ENCODE data around the gene NMT1.
A peak's percentile ranks its signal among the peaks of the same experiment; 100 is the strongest.

Gene NMT1

DNA sequence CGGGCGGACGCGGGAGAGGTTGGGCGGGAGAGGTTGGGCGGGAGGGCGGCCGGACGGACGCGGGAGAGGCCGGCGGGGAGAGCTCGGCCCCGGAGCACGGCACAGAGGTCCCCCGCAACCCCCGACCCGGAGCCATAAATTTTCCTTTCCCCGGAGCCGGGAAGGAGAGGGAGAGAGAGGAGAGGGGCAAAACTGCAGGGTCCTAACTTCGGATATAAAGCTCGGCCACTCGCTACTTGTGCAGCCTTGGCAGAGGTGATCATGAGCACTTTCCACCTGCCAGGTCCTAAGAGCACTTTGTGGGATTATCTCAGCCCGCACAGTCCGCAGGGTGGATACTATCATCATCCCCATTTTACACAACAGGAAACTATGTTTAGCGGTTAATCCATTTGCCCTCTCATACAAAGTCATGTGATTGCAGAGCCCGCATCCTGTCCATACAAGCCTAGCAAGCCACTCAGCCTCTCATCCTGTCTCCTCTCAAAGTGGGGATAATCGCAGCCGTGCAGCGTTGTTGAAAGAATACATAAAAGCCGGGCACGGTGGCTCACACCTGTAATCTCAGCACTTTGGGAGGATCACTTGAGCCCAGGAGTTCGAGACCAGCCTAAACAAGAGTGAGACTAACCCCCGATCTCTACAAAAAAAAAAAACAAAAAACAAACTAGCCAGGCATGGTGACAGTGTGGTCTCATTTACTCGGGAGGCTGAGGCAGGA is 8.9 kb upstream of the NMT1 start:
- no peak for DNase-seq (ENCODE audit: low read depth, low spot score)

DNA sequence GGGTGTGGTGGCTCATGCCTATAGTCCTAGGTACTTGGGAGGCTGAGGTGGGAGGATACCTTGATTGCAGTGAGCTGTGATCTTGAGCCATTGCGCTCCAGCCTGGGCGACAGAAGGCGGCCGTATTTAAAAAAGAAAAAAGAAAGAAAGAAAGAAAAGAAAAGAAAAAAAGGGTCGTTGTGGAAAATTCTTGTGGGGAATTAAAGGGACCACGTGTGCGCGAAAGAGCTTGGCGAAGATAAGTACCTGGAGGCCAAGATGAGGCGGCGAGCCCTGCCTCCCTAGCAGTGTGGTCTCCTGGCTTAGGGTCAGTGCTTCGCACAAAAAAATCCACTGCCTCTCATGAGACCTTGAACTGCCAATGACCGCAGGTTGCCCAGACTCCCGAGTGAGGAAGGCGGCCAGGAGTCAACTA is 728 bp upstream of the NMT1 start:
- H3K27ac ChIP-seq: peak overlapping the region; percentile 83
- H3K36me3 ChIP-seq (ENCODE audit: insufficient read depth, low read length): peaks cover 13% of the 10 kb centered on the region
- DNase-seq (ENCODE audit: low read depth, low spot score): no peak
- peak overlapping the region; percentile 92 for H3K9ac ChIP-seq (ENCODE audit: insufficient read length)
- H3K9me3 ChIP-seq (ENCODE audit: low read depth, low read length): no peaks in the 10 kb centered on the region
- no peak for TF ChIP-seq FOXP2 (optimal IDR thresholded peaks at IDR 0.05; ENCODE audit: control extremely low read depth, extremely low read length, insufficient read depth)
- TF ChIP-seq POLR2AphosphoS5 (IDR thresholded peaks at IDR 0.05; ENCODE audit: borderline replicate concordance, low read depth, low read length): no peak
- TF ChIP-seq EZH2 (IDR thresholded peaks at IDR 0.05): no peak
- peak overlapping the region; percentile 91 for H3K4me3 ChIP-seq

More for the DNA sequence above, 8.9 kb upstream of the NMT1 start:
- Histone ChIP-seq H3K27ac (peak overlapping the region; percentile 82), H3K9me3 (ENCODE audit: low read depth, low read length) (no peaks in the 10 kb centered on the region), H3K4me3 (peak overlapping the region; percentile 80), H3K36me3 (ENCODE audit: insufficient read depth, low read length) (no peaks in the 10 kb centered on the region), H3K9ac (ENCODE audit: insufficient read length) (peak overlapping the region; percentile 83)
- peak; percentile 33; the same call in 1 of the 2 replicates for TF ChIP-seq POLR2AphosphoS5 (IDR thresholded peaks at IDR 0.05; ENCODE audit: borderline replicate concordance, low read depth, low read length)
- no peak for TF ChIP-seq FOXP2 (optimal IDR thresholded peaks at IDR 0.05; ENCODE audit: control extremely low read depth, extremely low read length, insufficient read depth)

DNA sequence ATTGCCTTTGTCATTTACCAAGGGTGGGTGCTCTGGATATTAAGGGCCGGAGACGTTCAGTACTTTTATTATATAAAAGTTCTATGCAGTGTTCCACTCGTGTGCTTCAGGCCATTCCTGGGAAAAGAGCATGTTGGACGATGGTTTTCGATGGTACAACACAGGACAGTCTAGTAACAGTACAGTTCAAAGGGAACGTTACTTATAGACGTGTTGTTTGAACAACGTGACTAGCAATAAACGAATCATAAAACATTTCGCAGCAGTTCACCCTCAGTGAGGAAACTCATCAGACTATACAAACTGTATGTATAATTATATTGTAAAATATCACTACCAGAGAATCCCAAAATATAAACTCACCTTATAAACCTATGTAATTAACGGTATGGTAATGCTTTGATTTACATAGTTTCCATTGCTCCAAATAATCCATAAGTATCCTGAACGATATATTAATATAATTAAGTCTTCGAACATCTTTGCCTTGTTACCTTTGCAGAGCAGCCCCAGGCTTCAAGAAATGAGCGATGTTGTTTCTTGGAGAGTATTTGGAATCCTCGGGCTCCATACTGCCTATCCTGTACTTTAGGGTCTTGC is 589 bp downstream of the NMT1 start:
- DNase-seq (ENCODE audit: low read depth, low spot score): no peak
- Histone ChIP-seq H3K36me3 (ENCODE audit: insufficient read depth, low read length) (peaks cover 14% of the 10 kb centered on the region), H3K27ac (peak overlapping the region; percentile 94), H3K4me3 (peak overlapping the region; percentile 91), H3K9me3 (ENCODE audit: low read depth, low read length) (no peaks in the 10 kb centered on the region), H3K9ac (ENCODE audit: insufficient read length) (peak overlapping the region; percentile 89)
- TF ChIP-seq FOXP2 (optimal IDR thresholded peaks at IDR 0.05; ENCODE audit: control extremely low read depth, extremely low read length, insufficient read depth) (no peak), POLR2AphosphoS5 (IDR thresholded peaks at IDR 0.05; ENCODE audit: borderline replicate concordance, low read depth, low read length) (no peak; the same call in 1 of the 2 replicates), EZH2 (IDR thresholded peaks at IDR 0.05) (no peak)

GRCh38 chr17:45063198-45063597 is 2.1 kb downstream of the NMT1 start:
- Histone ChIP-seq H3K4me3 (no peak overlapping the region), H3K27ac (peak overlapping the region; percentile 45; the same call in 1 of the 2 replicates), H3K9me3 (ENCODE audit: low read depth, low read length) (no peaks in the 10 kb centered on the region), H3K36me3 (ENCODE audit: insufficient read depth, low read length) (peaks cover 26% of the 10 kb centered on the region), H3K9ac (ENCODE audit: insufficient read length) (no peak overlapping the region)
- TF ChIP-seq POLR2AphosphoS5 (IDR thresholded peaks at IDR 0.05; ENCODE audit: borderline replicate concordance, low read depth, low read length) (no peak), FOXP2 (optimal IDR thresholded peaks at IDR 0.05; ENCODE audit: control extremely low read depth, extremely low read length, insufficient read depth) (no peak), EZH2 (IDR thresholded peaks at IDR 0.05) (no peak)
- no peak for DNase-seq (ENCODE audit: low read depth, low spot score)

GRCh38 chr17:45067637-45068036 is 6.5 kb downstream of the NMT1 start:
- Histone ChIP-seq H3K27ac (peak overlapping the region; percentile 15), H3K36me3 (ENCODE audit: insufficient read depth, low read length) (peaks cover 52% of the 10 kb centered on the region), H3K9ac (ENCODE audit: insufficient read length) (no peak overlapping the region), H3K9me3 (ENCODE audit: low read depth, low read length) (no peaks in the 10 kb centered on the region), H3K4me3 (no peak overlapping the region)
- DNase-seq (ENCODE audit: low read depth, low spot score): no peak
- TF ChIP-seq EZH2 (IDR thresholded peaks at IDR 0.05) (no peak), POLR2AphosphoS5 (IDR thresholded peaks at IDR 0.05; ENCODE audit: borderline replicate concordance, low read depth, low read length) (no peak), FOXP2 (optimal IDR thresholded peaks at IDR 0.05; ENCODE audit: control extremely low read depth, extremely low read length, insufficient read depth) (no peak)

DNA sequence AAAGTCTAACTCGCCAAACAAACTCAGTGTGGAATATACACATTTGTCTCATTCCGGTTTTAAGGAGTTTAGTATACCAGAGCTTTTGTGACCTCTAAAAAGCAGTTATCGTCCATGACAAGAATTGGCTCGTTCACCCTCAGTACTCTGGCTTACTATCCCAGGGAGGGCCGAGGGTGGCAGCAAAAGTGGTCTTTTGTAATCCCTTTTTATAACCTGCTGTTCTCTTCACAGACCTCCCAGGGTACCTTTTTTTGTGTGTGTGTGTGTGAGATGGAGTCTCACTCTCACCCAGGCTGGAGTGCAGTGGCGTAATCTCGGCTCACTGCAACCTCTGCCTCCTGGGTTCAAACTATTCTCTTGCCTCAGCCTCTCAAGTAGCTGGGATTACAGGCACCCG is 8.9 kb downstream of the NMT1 start:
- no peak for TF ChIP-seq FOXP2 (optimal IDR thresholded peaks at IDR 0.05; ENCODE audit: control extremely low read depth, extremely low read length, insufficient read depth)
- TF ChIP-seq POLR2AphosphoS5 (IDR thresholded peaks at IDR 0.05; ENCODE audit: borderline replicate concordance, low read depth, low read length): no peak
- TF ChIP-seq EZH2 (IDR thresholded peaks at IDR 0.05): no peak
- no peak for DNase-seq (ENCODE audit: low read depth, low spot score)
- Histone ChIP-seq H3K9me3 (ENCODE audit: low read depth, low read length) (no peaks in the 10 kb centered on the region), H3K27ac (no peak overlapping the region; the same call in none of the 2 replicates), H3K9ac (ENCODE audit: insufficient read length) (no peak overlapping the region), H3K36me3 (ENCODE audit: insufficient read depth, low read length) (peaks cover 58% of the 10 kb centered on the region), H3K4me3 (no peak overlapping the region)

GRCh38 chr17:45070809-45071208 is 9.7 kb downstream of the NMT1 start:
- Histone ChIP-seq H3K36me3 (ENCODE audit: insufficient read depth, low read length) (peaks cover 61% of the 10 kb centered on the region), H3K27ac (peak overlapping the region; percentile 78), H3K9me3 (ENCODE audit: low read depth, low read length) (no peaks in the 10 kb centered on the region), H3K9ac (ENCODE audit: insufficient read length) (no peak overlapping the region), H3K4me3 (no peak overlapping the region)
- no peak for DNase-seq (ENCODE audit: low read depth, low spot score)
- TF ChIP-seq FOXP2 (optimal IDR thresholded peaks at IDR 0.05; ENCODE audit: control extremely low read depth, extremely low read length, insufficient read depth): no peak
- TF ChIP-seq EZH2 (IDR thresholded peaks at IDR 0.05): no peak
- no peak for TF ChIP-seq POLR2AphosphoS5 (IDR thresholded peaks at IDR 0.05; ENCODE audit: borderline replicate concordance, low read depth, low read length)

GRCh38 chr17:45073414-45074070 is 12.4 kb downstream of the NMT1 start:
- H3K9ac ChIP-seq (ENCODE audit: insufficient read length): peak overlapping the region; percentile 22
- peaks cover 59% of the 10 kb centered on the region for H3K36me3 ChIP-seq (ENCODE audit: insufficient read depth, low read length)
- peak overlapping the region; percentile 1 for H3K4me3 ChIP-seq
- DNase-seq (ENCODE audit: low read depth, low spot score): peak; percentile 65
- TF ChIP-seq POLR2AphosphoS5 (IDR thresholded peaks at IDR 0.05; ENCODE audit: borderline replicate concordance, low read depth, low read length): no peak
- TF ChIP-seq FOXP2 (optimal IDR thresholded peaks at IDR 0.05; ENCODE audit: control extremely low read depth, extremely low read length, insufficient read depth): no peak
- TF ChIP-seq EZH2 (IDR thresholded peaks at IDR 0.05): no peak
- no peaks in the 10 kb centered on the region for H3K9me3 ChIP-seq (ENCODE audit: low read depth, low read length)
- peak overlapping the region; percentile 99 for H3K27ac ChIP-seq
